ENCODE results near the gene AP3S1. TPM values are rescaled to one million over a fixed set of nuclear protein-coding genes. Genes with fewer than 3 reads are reported as not detected.
A peak's percentile ranks its signal among the peaks of the same experiment; 100 is the strongest.

The AP3S1 gene
- total RNA-seq, 4 donors from 2014 or later = 69.4 to 199 (median 97.3) TPM

- peaks cover 8 to 87% (median 19%) of the 10 kb centered on the region in 4 donors for H3K27me3 ChIP-seq
- WGBS, 2 donors = 6 to 21% methylated on average over 22 to 33 of the region's 42 CpGs
- H3K27ac ChIP-seq = peak overlapping the region in 2 of 4 donors; percentile 39 to 59
- no peak for DNase-seq
- intact Hi-C loops (cut with DNase I) = no loop called here
- H3K9me3 ChIP-seq = no peaks in the 10 kb centered on the region
- H3K36me3 ChIP-seq = no peaks in the 10 kb centered on the region
- peaks cover 7 to 22% (median 9%) of the 10 kb centered on the region in 3 donors for H3K4me1 ChIP-seq
- TF ChIP-seq POLR2A (IDR thresholded peaks at IDR 0.05) (no peak), CTCF (IDR thresholded peaks at IDR 0.05) (no peak)
- peak overlapping the region in 2 of 4 donors; percentile 43 to 61 for H3K4me3 ChIP-seq
These were observed 119.9 kb downstream of the AP3S1 start for GRCh38 chr5:115961381-115962238.

GRCh38 chr5:115962239-115962564, 120.5 kb downstream of the AP3S1 start, which contains the start of gene LVRN:
TSS of gene LVRN (plus strand) at chr5:115962475. CDS start at chr5:115962618, 143 bp downstream.
- TF ChIP-seq CTCF (IDR thresholded peaks at IDR 0.05) (no peak), POLR2A (IDR thresholded peaks at IDR 0.05) (no peak)
- Histone ChIP-seq H3K4me3 (peak within 1 kb of the TSS; percentile 1 to 61 (median 40)), H3K36me3 (no peaks in the 10 kb centered on the region), H3K27ac (peak within 1 kb of the TSS in 3 of 4 donors; percentile 34 to 59 (median 39)), H3K9me3 (no peaks in the 10 kb centered on the region), H3K4me1 (peaks cover 7 to 22% (median 9%) of the 10 kb centered on the region in 3 donors), H3K27me3 (peaks cover 8 to 85% (median 19%) of the 10 kb centered on the region in 4 donors)
- intact Hi-C loops (cut with DNase I) = no loop called here
- no CpG with 5 or more reads among the region's 18 CpGs for WGBS, 2 donors
- no peak for DNase-seq

- peaks cover 8 to 79% (median 19%) of the 10 kb centered on the region in 4 donors for H3K27me3 ChIP-seq
- no peak for DNase-seq
- H3K9me3 ChIP-seq = no peaks in the 10 kb centered on the region
- H3K27ac ChIP-seq = peak overlapping the region in 3 of 4 donors; percentile 34 to 59 (median 39)
- H3K4me1 ChIP-seq = peaks cover 7 to 22% (median 9%) of the 10 kb centered on the region in 3 donors
- H3K4me3 ChIP-seq = peak overlapping the region; percentile 1 to 61 (median 40)
- intact Hi-C loops (cut with DNase I) = no loop called here
- no peak for TF ChIP-seq CTCF (IDR thresholded peaks at IDR 0.05)
- TF ChIP-seq POLR2A (IDR thresholded peaks at IDR 0.05) = no peak
- no peaks in the 10 kb centered on the region for H3K36me3 ChIP-seq
- WGBS, 2 donors = 10 to 12% methylated on average over 12 of the region's 71 CpGs
These were observed 121.0 kb downstream of the AP3S1 start for GRCh38 chr5:115962565-115963402.

GRCh38 chr5:115963566-115963965, 121.8 kb downstream of the AP3S1 start:
- WGBS, 2 donors = 29% methylated on average over 17 of the region's 17 CpGs
- Histone ChIP-seq H3K4me1 (peaks cover 7 to 22% (median 9%) of the 10 kb centered on the region in 3 donors), H3K36me3 (no peaks in the 10 kb centered on the region), H3K4me3 (peak overlapping the region in 2 of 4 donors; percentile 43 to 61), H3K27ac (no peak overlapping the region), H3K27me3 (peaks cover 8 to 71% (median 19%) of the 10 kb centered on the region in 4 donors), H3K9me3 (no peaks in the 10 kb centered on the region)
- DNase-seq = no peak
- no peak for TF ChIP-seq CTCF (IDR thresholded peaks at IDR 0.05)
- TF ChIP-seq POLR2A (IDR thresholded peaks at IDR 0.05) = no peak
- intact Hi-C loops (cut with DNase I) = no loop called here

Other genes starting within 250 kb of the AP3S1 start
- gene TICAM2, start 239.5 kb upstream of the AP3S1 start, total RNA-seq = 1 to 10 TPM in 1 of 4 donors, under 1 TPM in 2, not detected in 1; 0.68 to 2.7 (median 0.95) TPM
- gene TMED7, start 215.9 kb upstream of the AP3S1 start, total RNA-seq = 10 to 100 TPM; 68.9 to 95.1 (median 75.6) TPM
- 1 to 10 TPM in 2 of 4 donors, under 1 TPM in 1, not detected in 1; 0.75 to 6.7 (median 5.7) TPM for gene CDO1, start 25.3 kb upstream of the AP3S1 start, total RNA-seq
- gene ATG12, start 370 bp upstream of the AP3S1 start, total RNA-seq = 10 to 100 TPM; 15.7 to 37.8 (median 33.5) TPM
- gene LVRN, start 120.5 kb downstream of the AP3S1 start, total RNA-seq = 1 to 10 TPM in 2 of 4 donors, under 1 TPM in 1, not detected in 1; 0.31 to 2.9 (median 2.1) TPM
- not detected for gene ARL14EPL, start 190.5 kb downstream of the AP3S1 start, total RNA-seq
- 10 to 100 TPM; 14.1 to 29.0 (median 18.7) TPM for gene COMMD10, start 243.1 kb downstream of the AP3S1 start, total RNA-seq